Nucleus accumbens (tissue), 56 donors: ENCODE data around the gene NAXD.
"Not testable (repeated sequence)": the region's sequence is repeated elsewhere in the genome, so short reads cannot be mapped to it uniquely, and the experiment has no call there.

Source experiments
- DNase-seq, 56 donors: peaks; one replicate each; lab custom pipeline; 2025; lab: John Stamatoyannopoulos, UW

Gene NAXD

GRCh38 chr13:110627761-110628476 lies 12.6 kb downstream of the NAXD start:
- DNase-seq: no peak

- DNase-seq: no peak
Measured at GRCh38 chr13:110628477-110628793, 13.1 kb downstream of the NAXD start.

GRCh38 chr13:110628952-110629701 lies 13.8 kb downstream of the NAXD start:
- DNase-seq: peak in 2 of 56 donors; percentile 18 to 45

GRCh38 chr13:110629735-110630134 lies 14.4 kb downstream of the NAXD start:
- no peak for DNase-seq

- DNase-seq: no peak
Measured at GRCh38 chr13:110630566-110631119, 15.3 kb downstream of the NAXD start.

GRCh38 chr13:110632255-110632654 lies 16.9 kb downstream of the NAXD start:
- DNase-seq: not testable (repeated sequence)

GRCh38 chr13:110633776-110634175 lies 18.4 kb downstream of the NAXD start:
- no peak for DNase-seq

GRCh38 chr13:110634558-110634957 lies 19.2 kb downstream of the NAXD start:
- DNase-seq: no peak

GRCh38 chr13:110635405-110636002 lies 20.2 kb downstream of the NAXD start:
- no peak for DNase-seq

- no peak for DNase-seq
Measured at GRCh38 chr13:110636053-110636475, 20.7 kb downstream of the NAXD start.

- DNase-seq: no peak
Measured at GRCh38 chr13:110636701-110637201, 21.4 kb downstream of the NAXD start.

- no peak for DNase-seq
Measured at GRCh38 chr13:110637275-110637674, 21.9 kb downstream of the NAXD start.

GRCh38 chr13:110637747-110638146 lies 22.4 kb downstream of the NAXD start:
- no peak for DNase-seq

GRCh38 chr13:110638257-110638656 lies 22.9 kb downstream of the NAXD start:
- DNase-seq: no peak

- DNase-seq: no peak
Measured at GRCh38 chr13:110638814-110639806, 23.8 kb downstream of the NAXD start.

- no peak for DNase-seq
Measured at GRCh38 chr13:110639935-110640334, 24.6 kb downstream of the NAXD start.

- DNase-seq: no peak
Measured at GRCh38 chr13:110640591-110641029, 25.3 kb downstream of the NAXD start.

- DNase-seq: no peak
Measured at GRCh38 chr13:110641055-110642015, 26.0 kb downstream of the NAXD start.
